Measurements from ENCODE around the gene SGSM1. TPM values are rescaled to one million over a fixed set of nuclear protein-coding genes. Genes with fewer than 3 reads are reported as not detected.

SGSM1 gene
- total RNA-seq, 2 donors from 2014 or later, result 1.6 to 3.0 TPM

DNA sequence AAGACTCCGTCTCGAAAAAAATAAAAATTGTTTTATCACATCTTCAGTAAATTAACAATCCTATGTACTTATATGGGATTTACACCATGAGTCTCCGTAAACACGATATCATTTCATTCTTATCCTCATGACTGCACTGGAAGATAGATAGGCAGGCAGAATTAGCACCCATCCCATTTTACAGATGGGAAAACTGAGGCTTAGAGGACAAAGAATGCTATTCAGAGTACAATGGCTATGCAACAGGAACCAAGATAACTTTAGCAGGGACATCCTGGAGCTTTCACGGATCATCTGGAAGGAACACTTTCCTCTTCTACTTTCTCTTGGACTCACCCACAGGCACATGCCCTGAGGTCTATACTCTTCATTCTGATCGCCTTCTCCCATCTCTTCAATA, 14.6 kb upstream of the SGSM1 start:
- Histone ChIP-seq H3K4me3 (ENCODE audit: low read length) (no peak overlapping the region), H3K9ac (ENCODE audit: extremely low read depth, low read length, poor library complexity, severe bottlenecking) (no peak overlapping the region), H3K27me3 (ENCODE audit: control insufficient read depth, insufficient read depth, low read length, poor library complexity, severe bottlenecking) (no peaks in the 10 kb centered on the region), H3K9me3 (ENCODE audit: control insufficient read depth, low read length) (no peaks in the 10 kb centered on the region), H3K4me1 (ENCODE audit: control insufficient read depth, insufficient read depth, low read length) (no peaks in the 10 kb centered on the region), H3K27ac (ENCODE audit: low read depth, low read length) (no peak overlapping the region), H3K36me3 (ENCODE audit: control insufficient read depth, insufficient read depth, low read length) (no peaks in the 10 kb centered on the region)
- peaks cover 6% of the 10 kb centered on the region for H3K4me1 Mint-ChIP-seq
- 90 to 96% methylated on average over 5 to 6 of the region's 6 CpGs for WGBS, 2 experiments (ENCODE audit: insufficient coverage in 1 of 2, insufficient read length in 1 of 2)
- H3K4me3 Mint-ChIP-seq, result no peak overlapping the region
- no peaks in the 10 kb centered on the region for H3K9me3 Mint-ChIP-seq
- H3K27ac Mint-ChIP-seq, result no peak overlapping the region
- TF ChIP-seq CTCF (conservative IDR thresholded peaks at IDR 0.05), result no peak
- DNase-seq, result peak; percentile 10
- H3K36me3 Mint-ChIP-seq (ENCODE audit: low read depth), result no peaks in the 10 kb centered on the region
- H3K27me3 Mint-ChIP-seq (ENCODE audit: insufficient read depth), result no peaks in the 10 kb centered on the region

DNA sequence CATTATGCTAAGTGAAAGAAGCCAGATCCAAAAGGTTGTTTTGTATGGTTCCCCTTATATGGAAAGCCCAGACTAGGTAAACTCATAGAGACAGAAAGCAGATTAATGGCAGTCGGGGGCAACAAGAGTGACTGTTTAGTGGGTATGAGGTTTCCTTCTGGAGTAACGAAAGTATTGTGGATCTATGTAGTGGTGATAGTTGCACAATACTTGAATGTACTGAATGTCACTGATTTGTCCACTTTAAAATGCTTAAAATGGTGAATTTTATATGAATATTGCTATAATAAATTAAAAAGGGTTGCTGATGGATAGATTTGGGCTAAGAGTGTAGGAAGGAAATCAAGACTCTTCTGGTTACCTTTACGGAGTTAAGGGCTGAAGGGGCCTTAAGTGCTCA, 10.0 kb upstream of the SGSM1 start:
- no peaks in the 10 kb centered on the region for H3K9me3 Mint-ChIP-seq
- H3K27me3 ChIP-seq (ENCODE audit: control insufficient read depth, insufficient read depth, low read length, poor library complexity, severe bottlenecking), result no peaks in the 10 kb centered on the region
- no peak overlapping the region for H3K27ac Mint-ChIP-seq
- no peak for DNase-seq
- H3K4me1 Mint-ChIP-seq, result no peaks in the 10 kb centered on the region
- WGBS, 2 experiments (ENCODE audit: insufficient coverage in 1 of 2, insufficient read length in 1 of 2), result 87 to 97% methylated on average over 3 of the region's 3 CpGs
- H3K4me1 ChIP-seq (ENCODE audit: control insufficient read depth, insufficient read depth, low read length), result no peaks in the 10 kb centered on the region
- H3K27ac ChIP-seq (ENCODE audit: low read depth, low read length), result no peak overlapping the region
- H3K27me3 Mint-ChIP-seq (ENCODE audit: insufficient read depth), result no peaks in the 10 kb centered on the region
- no peak overlapping the region for H3K4me3 ChIP-seq (ENCODE audit: low read length)
- no peaks in the 10 kb centered on the region for H3K9me3 ChIP-seq (ENCODE audit: control insufficient read depth, low read length)
- H3K4me3 Mint-ChIP-seq, result no peak overlapping the region
- no peaks in the 10 kb centered on the region for H3K36me3 ChIP-seq (ENCODE audit: control insufficient read depth, insufficient read depth, low read length)
- H3K36me3 Mint-ChIP-seq (ENCODE audit: low read depth), result no peaks in the 10 kb centered on the region
- H3K9ac ChIP-seq (ENCODE audit: extremely low read depth, low read length, poor library complexity, severe bottlenecking), result no peak overlapping the region
- no peak for TF ChIP-seq CTCF (conservative IDR thresholded peaks at IDR 0.05)

DNA sequence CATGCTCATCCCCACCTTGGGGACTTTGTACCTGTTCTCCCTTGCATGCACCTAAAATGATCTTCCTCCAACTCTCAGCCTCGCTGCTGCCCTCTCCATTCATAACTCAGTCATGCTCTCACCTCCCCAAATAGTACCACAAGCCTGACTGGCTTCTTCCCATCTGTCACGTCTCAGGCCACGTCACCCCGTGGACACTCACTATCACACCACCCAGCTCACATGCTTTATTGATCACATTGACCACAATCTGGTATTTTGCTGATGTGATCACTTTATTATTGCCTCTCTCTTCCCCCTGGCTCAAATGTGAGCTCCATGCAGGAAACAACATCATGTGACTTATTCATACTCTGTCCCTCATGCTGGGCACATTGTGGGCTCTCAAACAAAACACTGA, 9.2 kb upstream of the SGSM1 start:
- Mint-ChIP-seq H3K4me1 (peaks cover 3% of the 10 kb centered on the region), H3K36me3 (ENCODE audit: low read depth) (no peaks in the 10 kb centered on the region), H3K4me3 (no peak overlapping the region), H3K27me3 (ENCODE audit: insufficient read depth) (no peaks in the 10 kb centered on the region), H3K27ac (no peak overlapping the region), H3K9me3 (no peaks in the 10 kb centered on the region)
- Histone ChIP-seq H3K27ac (ENCODE audit: low read depth, low read length) (no peak overlapping the region), H3K9ac (ENCODE audit: extremely low read depth, low read length, poor library complexity, severe bottlenecking) (no peak overlapping the region), H3K27me3 (ENCODE audit: control insufficient read depth, insufficient read depth, low read length, poor library complexity, severe bottlenecking) (no peaks in the 10 kb centered on the region), H3K4me1 (ENCODE audit: control insufficient read depth, insufficient read depth, low read length) (no peaks in the 10 kb centered on the region), H3K4me3 (ENCODE audit: low read length) (no peak overlapping the region), H3K9me3 (ENCODE audit: control insufficient read depth, low read length) (no peaks in the 10 kb centered on the region), H3K36me3 (ENCODE audit: control insufficient read depth, insufficient read depth, low read length) (no peaks in the 10 kb centered on the region)
- TF ChIP-seq CTCF (conservative IDR thresholded peaks at IDR 0.05), result no peak
- peak; percentile 15 for DNase-seq
- WGBS, 2 experiments (ENCODE audit: insufficient coverage in 1 of 2, insufficient read length in 1 of 2), result 73 to 89% methylated on average over 4 of the region's 4 CpGs

All from endodermal cell (in vitro differentiated cells).